SK-N-SH (cell line): ENCODE measurements around the gene COL24A1. TPM values are rescaled to one million over a fixed set of nuclear protein-coding genes. Genes with fewer than 3 reads are reported as not detected.

ENCODE experiments used
- CTCF ChIA-PET: fragments of 300-600, 350-600 bp; formaldehyde crosslinking; extraction: SDS; loops from one replicate; lab custom pipeline; 2021; lab: Yijun Ruan, JAX
- POLR2A ChIA-PET: fragments of 350-600 bp; sonication (Branson Sonifier 250); formaldehyde crosslinking; extraction: SDS; loops from one replicate; lab custom pipeline; 2020; ENCODE audit warnings: antibody characterized with exemption, inconsistent platforms; lab: Yijun Ruan, JAX
- DNase-seq: peaks from one replicate; pipeline ENCODE4 v3.0.0; 2012
- H2AFZ ChIP-seq: fragments of 200-600 bp; sonication (generic); 2 replicates; pipeline ENCODE4 v1.8.1; 2016; ENCODE audit warnings: antibody characterized with exemption, mild to moderate bottlenecking, low read depth
- H3F3A ChIP-seq: fragments of 200-600 bp; sonication (generic); replicated peaks from 2 replicates; pipeline ENCODE3; 2016; ENCODE audit warnings: antibody characterized with exemption, mild to moderate bottlenecking; ENCODE audit not compliant: insufficient read depth
- H3K27ac ChIP-seq, 2 experiments: fragments of 200-500 bp in 1 of 2; fragments of 200-600 bp in 1 of 2; sonication (Bioruptor generic) in 1 of 2; sonication (generic), shearing (Covaris generic) in 1 of 2; 2 replicates each; pipeline versions ENCODE4 v1.5.1 to v1.6.1; 2014 to 2016; ENCODE audit warnings: low read depth in 2 of 2, inconsistent platforms in 1 of 2, low read length in 1 of 2, mild to moderate bottlenecking in 1 of 2, mixed read lengths in 1 of 2
- H3K27me3 ChIP-seq: fragments of 200-600 bp; sonication (generic), shearing (Covaris generic); 2 replicates; pipeline ENCODE4 v1.6.1; 2016; ENCODE audit warnings: mixed run types; ENCODE audit not compliant: insufficient read depth
- H3K36me3 ChIP-seq, 2 experiments: fragments of 200-500 bp in 1 of 2; fragments of 200-600 bp in 1 of 2; sonication (Bioruptor generic) in 1 of 2; sonication (generic) in 1 of 2; replicated peaks in 1 of 2; 2 replicates each; pipeline versions ENCODE3 to v1.5.1; 2014 to 2016; ENCODE audit warnings: low read length in 1 of 2, mild to moderate bottlenecking in 1 of 2; ENCODE audit not compliant: insufficient read depth in 2 of 2, control insufficient read depth in 1 of 2
- H3K4me1 ChIP-seq, 2 experiments: fragments of 200-500 bp in 1 of 2; fragments of 200-600 bp in 1 of 2; sonication (Bioruptor generic) in 1 of 2; sonication (generic), shearing (Covaris generic) in 1 of 2; 2 replicates each; pipeline versions ENCODE4 v1.5.1 to v1.6.1; 2014 to 2016; ENCODE audit warnings: low read depth in 1 of 2, low read length in 1 of 2, mixed run types in 1 of 2; ENCODE audit not compliant: insufficient read depth in 2 of 2, control insufficient read depth in 1 of 2
- H3K4me2 ChIP-seq: fragments of 200-600 bp; sonication (generic), shearing (Covaris generic); 2 replicates; pipeline ENCODE4 v1.6.1; 2017; ENCODE audit warnings: mixed run types
- H3K4me3 ChIP-seq, 2 experiments: fragments of 200-500 bp in 1 of 2; fragments of 200-600 bp in 1 of 2; sonication (Bioruptor generic) in 1 of 2; sonication (generic), shearing (Covaris generic) in 1 of 2; 2 replicates each; pipeline versions ENCODE4 v1.5.1 to v1.8.1; 2014 to 2016; ENCODE audit warnings: low read depth in 2 of 2, inconsistent platforms in 1 of 2, low read length in 1 of 2, mild to moderate bottlenecking in 1 of 2, mixed read lengths in 1 of 2, moderate library complexity in 1 of 2
- H3K79me2 ChIP-seq: fragments of 200-600 bp; sonication (generic); 2 replicates; pipeline ENCODE4 v1.8.1; 2017; ENCODE audit warnings: mild to moderate bottlenecking; ENCODE audit not compliant: insufficient read depth
- H3K9ac ChIP-seq: fragments of 200-600 bp; sonication (generic); 2 replicates; pipeline ENCODE4 v1.6.1; 2017; ENCODE audit warnings: mixed run types
- H3K9me2 ChIP-seq: fragments of 200-600 bp; sonication (generic); 2 replicates; pipeline ENCODE4 v1.6.1; 2017; ENCODE audit warnings: mixed run types
- H3K9me3 ChIP-seq: fragments of 200-600 bp; sonication (generic); 2 replicates; pipeline ENCODE4 v1.6.1; 2017; ENCODE audit warnings: mixed run types, mild to moderate bottlenecking, moderate library complexity
- H4K20me1 ChIP-seq: fragments of 200-600 bp; sonication (generic); 2 replicates; pipeline ENCODE4 v1.6.1; 2017; ENCODE audit warnings: mild to moderate bottlenecking, mixed run types; ENCODE audit not compliant: insufficient read depth
- ELF1 ChIP-seq: IDR thresholded peaks from 2 replicates; pipeline ENCODE4 v1.4.0; 2012
- EP300 ChIP-seq, 2 experiments: IDR thresholded peaks; 2 replicates each; pipeline versions ENCODE4 v1.4.0 to v1.6.1; 2012; ENCODE audit warnings: borderline replicate concordance in 1 of 2, low read depth in 1 of 2, low read length in 1 of 2
- EZH2phosphoT487 ChIP-seq: fragments of 200-600 bp; sonication (generic); IDR thresholded peaks from 2 replicates; pipeline ENCODE4 v1.6.1; 2017; ENCODE audit warnings: low read depth, mixed run types, mild to moderate bottlenecking, antibody characterized with exemption, moderate library complexity, borderline replicate concordance
- FOXJ3 ChIP-seq: sonication (generic); formaldehyde crosslinking; IDR thresholded peaks from 2 replicates; pipeline ENCODE4 v1.5.1; 2020; ENCODE audit warnings: mild to moderate bottlenecking, missing genetic modification reagents
- FOXM1 ChIP-seq: IDR thresholded peaks from 2 replicates; pipeline ENCODE4 v1.4.0; 2012; ENCODE audit warnings: low read depth, mild to moderate bottlenecking
- GABPA ChIP-seq: IDR thresholded peaks from 2 replicates; pipeline ENCODE4 v1.4.0; 2012; ENCODE audit warnings: low read depth, mild to moderate bottlenecking
- GATA2 ChIP-seq: sonication (generic); formaldehyde crosslinking; IDR thresholded peaks from 2 replicates; pipeline ENCODE4 v1.5.0; 2020; ENCODE audit warnings: mild to moderate bottlenecking, missing genetic modification reagents
- MEF2A ChIP-seq: IDR thresholded peaks from 2 replicates; pipeline ENCODE4 v1.4.0; 2012; ENCODE audit warnings: low read depth, borderline replicate concordance
- NFIC ChIP-seq: IDR thresholded peaks from 2 replicates; pipeline ENCODE4 v1.4.0; 2012; ENCODE audit warnings: borderline replicate concordance
- NRF1 ChIP-seq: IDR thresholded peaks from 2 replicates; pipeline ENCODE4 v1.6.1; 2012; ENCODE audit warnings: low read depth, mild to moderate bottlenecking, low read length
- REST ChIP-seq: IDR thresholded peaks from 2 replicates; pipeline ENCODE4 v1.6.1; 2012; ENCODE audit warnings: mild to moderate bottlenecking, low read depth, low read length, moderate library complexity
- RXRA ChIP-seq: IDR thresholded peaks from 2 replicates; pipeline ENCODE4 v1.4.0; 2012; ENCODE audit warnings: low read depth, mild to moderate bottlenecking, borderline replicate concordance
- SIN3A ChIP-seq: IDR thresholded peaks from 2 replicates; pipeline ENCODE4 v1.6.1; 2012; ENCODE audit warnings: low read depth, mild to moderate bottlenecking, low read length, moderate library complexity, borderline replicate concordance
- TCF12 ChIP-seq: IDR thresholded peaks from 2 replicates; pipeline ENCODE4 v1.4.0; 2012
- TEAD4 ChIP-seq: IDR thresholded peaks from 2 replicates; pipeline ENCODE4 v1.4.0; 2012; ENCODE audit warnings: mild to moderate bottlenecking, borderline replicate concordance; ENCODE audit not compliant: insufficient read depth
- USF1 ChIP-seq: IDR thresholded peaks from 2 replicates; pipeline ENCODE4 v1.4.0; 2012; ENCODE audit warnings: low read depth, borderline replicate concordance
- WGBS: methylation state at CpG from one replicate; pipeline ENCODE4 v1.1.6; 2017; ENCODE audit warnings: low lambda C conversion rate; 5-methylcytosine and 5-hydroxymethylcytosine counted together
- polyA plus RNA-seq, 3 experiments: library from polyadenylated mRNA; depleted of rRNA; stranded (reverse); fragments of >200 nt; gene quantifications; 2 replicates each; pipeline ENCODE4 v1.2.3, GENCODE V29; 2012
- TF ChIP-seq, protein P1 (sequence below): IDR thresholded peaks from 2 replicates; pipeline ENCODE4; 2012

Gene COL24A1
- polyA plus RNA-seq, 1 of the 3 experiments (the other 2 are of a cell fraction), result not detected

DNA sequence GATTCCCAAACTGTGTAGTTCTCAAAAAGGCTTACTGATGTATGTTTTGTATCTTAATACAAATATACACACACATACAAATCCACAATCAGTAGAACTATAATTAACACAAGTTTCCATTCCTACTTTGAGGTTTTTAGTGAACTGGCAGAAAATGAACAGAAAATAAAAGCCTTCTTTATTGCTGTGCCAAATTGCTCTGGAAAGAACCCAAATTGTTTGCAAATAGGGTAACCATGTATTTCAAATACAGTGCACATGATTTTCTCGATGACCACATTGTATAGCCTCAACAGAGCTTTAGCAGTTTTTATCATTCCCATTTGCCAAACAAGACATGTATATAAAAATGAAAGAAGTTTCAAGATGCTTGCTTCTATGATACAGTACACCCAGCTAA is 173.3 kb downstream of the COL24A1 start:
- H3K4me2 ChIP-seq, result no peak overlapping the region
- H3K27ac ChIP-seq, result no peak overlapping the region
- H3K36me3 ChIP-seq, result no peaks in the 10 kb centered on the region
- H3K27me3 ChIP-seq, result no peaks in the 10 kb centered on the region
- H4K20me1 ChIP-seq, result no peaks in the 10 kb centered on the region
- H3F3A ChIP-seq, result no peaks in the 10 kb centered on the region
- no peak overlapping the region for H3K9ac ChIP-seq
- no peak overlapping the region for H2AFZ ChIP-seq
- TF ChIP-seq USF1 (no peak), TEAD4 (no peak), NRF1 (no peak), MEF2A (no peak), EZH2phosphoT487 (no peak), TCF12 (no peak), NFIC (no peak), FOXM1 (no peak), GATA2 (no peak), GABPA (no peak)
- TF ChIP-seq, protein P1, sequence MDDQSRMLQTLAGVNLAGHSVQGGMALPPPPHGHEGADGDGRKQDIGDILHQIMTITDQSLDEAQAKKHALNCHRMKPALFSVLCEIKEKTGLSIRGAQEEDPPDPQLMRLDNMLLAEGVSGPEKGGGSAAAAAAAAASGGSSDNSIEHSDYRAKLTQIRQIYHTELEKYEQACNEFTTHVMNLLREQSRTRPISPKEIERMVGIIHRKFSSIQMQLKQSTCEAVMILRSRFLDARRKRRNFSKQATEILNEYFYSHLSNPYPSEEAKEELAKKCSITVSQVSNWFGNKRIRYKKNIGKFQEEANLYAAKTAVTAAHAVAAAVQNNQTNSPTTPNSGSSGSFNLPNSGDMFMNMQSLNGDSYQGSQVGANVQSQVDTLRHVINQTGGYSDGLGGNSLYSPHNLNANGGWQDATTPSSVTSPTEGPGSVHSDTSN, result no peak
- TF ChIP-seq, all 33 proteins: peak for 0
- Histone ChIP-seq H3K4me3 (no peak overlapping the region), H3K4me1 (no peaks in the 10 kb centered on the region), H3K9me3 (no peaks in the 10 kb centered on the region), H3K79me2 (no peaks in the 10 kb centered on the region), H3K9me2 (no peaks in the 10 kb centered on the region)
- WGBS, result 0% methylated on average over 1 of the region's 1 CpG
- POLR2A ChIA-PET, result no interaction called here
- CTCF ChIA-PET, result no interaction called here
- DNase-seq, result no peak

DNA sequence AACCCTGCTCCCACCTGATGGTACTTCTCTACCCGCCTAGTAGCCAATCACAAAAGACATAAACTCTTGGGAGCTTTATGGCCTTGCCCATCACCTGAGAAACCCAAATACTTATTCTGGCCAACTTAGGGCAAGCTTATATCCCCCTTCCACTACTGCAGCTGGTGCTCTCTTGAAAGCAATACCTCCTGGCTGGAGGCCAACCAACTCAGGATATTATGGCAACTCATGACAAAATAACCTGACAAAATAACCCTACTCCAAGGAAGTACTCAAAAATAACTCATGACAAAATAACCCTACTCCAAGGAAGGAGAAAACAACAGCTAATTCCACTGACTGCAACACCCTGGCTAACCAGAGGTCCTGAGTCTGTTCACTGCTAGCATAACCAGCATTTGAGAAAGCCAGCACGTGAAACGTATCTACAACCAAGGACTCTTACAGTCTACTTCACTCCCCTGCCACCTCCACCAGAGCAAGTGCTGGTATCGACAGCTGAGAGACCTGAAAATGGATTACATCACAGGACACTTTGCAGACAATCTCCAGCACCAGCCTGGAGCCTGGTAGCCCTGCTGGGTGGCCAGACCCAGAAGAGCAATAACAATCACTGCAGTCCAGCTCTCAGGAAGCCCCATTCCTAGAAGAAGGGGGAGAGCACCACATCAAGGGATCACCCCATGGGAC is 179.9 kb downstream of the COL24A1 start:
- Histone ChIP-seq H3K9ac (no peak overlapping the region), H3K9me2 (no peaks in the 10 kb centered on the region), H3K4me1 (no peaks in the 10 kb centered on the region), H2AFZ (no peak overlapping the region), H3K27me3 (no peaks in the 10 kb centered on the region), H3K4me2 (no peak overlapping the region), H3F3A (no peaks in the 10 kb centered on the region), H3K9me3 (no peaks in the 10 kb centered on the region), H3K79me2 (no peaks in the 10 kb centered on the region), H3K36me3 (no peaks in the 10 kb centered on the region), H4K20me1 (no peaks in the 10 kb centered on the region), H3K4me3 (no peak overlapping the region), H3K27ac (no peak overlapping the region)
- no peak for TF ChIP-seq RXRA
- no peak for TF ChIP-seq ELF1
- no peak for TF ChIP-seq REST
- TF ChIP-seq FOXM1, result no peak
- no peak for TF ChIP-seq FOXJ3 (CRISPR knock-in tag)
- no peak for TF ChIP-seq SIN3A
- TF ChIP-seq EP300 (IDR thresholded peaks at IDR 0.05; ENCODE audit: borderline replicate concordance in 1 of 2, low read depth in 1 of 2, low read length in 1 of 2), result no peak
- no peak for DNase-seq
- ChIA-PET POLR2A (no interaction called here), CTCF (interaction anchor here (1.7 kb wide), 1 partner anchor 43 kb away, joined by 8 read pairs; no protein-coding TSS in a partner anchor)
- 29% methylated on average over 4 of the region's 4 CpGs for WGBS
